Epithelial cell of proximal tubule (primary cell): ENCODE measurements around the gene TP53BP1. TPM values are rescaled to one million over a fixed set of nuclear protein-coding genes. Genes with fewer than 3 reads are reported as not detected.

Experiments
- DNase-seq: peaks from one replicate; pipeline ENCODE4 v3.0.0-alpha.2; 2011; ENCODE audit warnings: low read depth
- H3K4me3 ChIP-seq: 2 replicates; pipeline ENCODE4 v1.5.1; 2011; ENCODE audit warnings: low read depth, mild to moderate bottlenecking, low read length
- total RNA-seq: library from RNA; depleted of rRNA; stranded (reverse); fragments of >200 nt; gene quantifications from 2 replicates; pipeline ENCODE4 v1.2.3, GENCODE V29; 2015
- TF ChIP-seq, protein P1 (sequence below): conservative IDR thresholded peaks from 2 replicates; pipeline ENCODE4 v1.5.1; 2012; ENCODE audit warnings: low read depth, mild to moderate bottlenecking, low read length

TP53BP1 gene
- total RNA-seq, 1 donor from 2014 or later = 28.8 TPM

DNA sequence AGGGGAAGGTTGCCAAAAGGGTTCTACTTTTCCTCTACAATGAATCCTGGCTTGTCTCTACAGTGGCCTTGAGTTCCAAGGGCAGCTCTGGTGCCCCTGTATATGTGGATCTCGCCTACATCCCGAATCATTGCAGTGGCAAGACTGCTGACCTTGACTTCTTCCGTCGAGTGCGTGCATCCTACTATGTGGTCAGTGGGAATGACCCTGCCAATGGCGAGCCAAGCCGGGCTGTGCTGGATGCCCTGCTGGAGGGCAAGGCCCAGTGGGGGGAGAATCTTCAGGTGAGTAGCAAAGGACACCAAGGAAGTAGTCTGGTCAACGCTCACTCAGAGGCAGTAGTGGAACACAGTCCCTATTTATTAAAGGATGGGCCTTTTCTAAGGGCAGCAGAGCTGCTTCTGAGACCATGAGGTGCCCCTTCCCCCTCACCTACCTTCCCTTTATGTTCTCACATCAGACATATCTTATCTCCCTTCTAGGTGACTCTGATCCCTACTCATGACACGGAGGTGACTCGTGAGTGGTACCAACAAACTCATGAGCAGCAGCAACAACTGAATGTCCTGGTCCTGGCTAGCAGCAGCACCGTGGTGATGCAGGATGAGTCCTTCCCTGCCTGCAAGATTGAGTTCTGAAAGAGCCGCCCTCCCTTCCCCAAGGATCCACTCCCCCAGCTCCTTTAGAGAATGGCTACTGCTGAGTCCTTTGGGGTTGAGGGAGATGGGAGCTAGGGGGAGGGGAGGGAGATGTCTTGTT lies 36.8 kb upstream of the TP53BP1 start:
- no peak for DNase-seq

DNA sequence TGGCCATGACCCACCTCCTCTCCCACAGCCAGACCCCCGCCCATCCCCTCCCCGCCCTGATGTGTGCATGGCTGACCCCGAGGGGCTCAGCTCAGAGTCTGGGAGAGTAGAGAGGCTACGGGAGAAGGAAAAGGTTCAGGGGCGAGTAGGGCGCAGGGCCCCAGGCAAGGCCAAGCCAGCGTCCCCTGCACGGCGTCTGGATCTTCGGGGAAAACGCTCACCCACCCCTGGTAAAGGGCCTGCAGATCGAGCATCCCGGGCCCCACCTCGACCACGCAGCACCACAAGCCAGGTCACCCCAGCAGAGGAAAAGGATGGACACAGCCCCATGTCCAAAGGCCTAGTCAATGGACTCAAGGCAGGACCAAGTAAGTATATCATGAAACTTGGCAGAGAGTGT lies 36.2 kb upstream of the TP53BP1 start:
- H3K4me3 ChIP-seq = no peak overlapping the region
- TF ChIP-seq, protein P1, sequence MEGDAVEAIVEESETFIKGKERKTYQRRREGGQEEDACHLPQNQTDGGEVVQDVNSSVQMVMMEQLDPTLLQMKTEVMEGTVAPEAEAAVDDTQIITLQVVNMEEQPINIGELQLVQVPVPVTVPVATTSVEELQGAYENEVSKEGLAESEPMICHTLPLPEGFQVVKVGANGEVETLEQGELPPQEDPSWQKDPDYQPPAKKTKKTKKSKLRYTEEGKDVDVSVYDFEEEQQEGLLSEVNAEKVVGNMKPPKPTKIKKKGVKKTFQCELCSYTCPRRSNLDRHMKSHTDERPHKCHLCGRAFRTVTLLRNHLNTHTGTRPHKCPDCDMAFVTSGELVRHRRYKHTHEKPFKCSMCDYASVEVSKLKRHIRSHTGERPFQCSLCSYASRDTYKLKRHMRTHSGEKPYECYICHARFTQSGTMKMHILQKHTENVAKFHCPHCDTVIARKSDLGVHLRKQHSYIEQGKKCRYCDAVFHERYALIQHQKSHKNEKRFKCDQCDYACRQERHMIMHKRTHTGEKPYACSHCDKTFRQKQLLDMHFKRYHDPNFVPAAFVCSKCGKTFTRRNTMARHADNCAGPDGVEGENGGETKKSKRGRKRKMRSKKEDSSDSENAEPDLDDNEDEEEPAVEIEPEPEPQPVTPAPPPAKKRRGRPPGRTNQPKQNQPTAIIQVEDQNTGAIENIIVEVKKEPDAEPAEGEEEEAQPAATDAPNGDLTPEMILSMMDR = no peak
- no peak for DNase-seq

More for the DNA sequence above, 36.8 kb upstream of the TP53BP1 start:
- TF ChIP-seq, protein P1 = no peak
- no peak overlapping the region for H3K4me3 ChIP-seq

DNA sequence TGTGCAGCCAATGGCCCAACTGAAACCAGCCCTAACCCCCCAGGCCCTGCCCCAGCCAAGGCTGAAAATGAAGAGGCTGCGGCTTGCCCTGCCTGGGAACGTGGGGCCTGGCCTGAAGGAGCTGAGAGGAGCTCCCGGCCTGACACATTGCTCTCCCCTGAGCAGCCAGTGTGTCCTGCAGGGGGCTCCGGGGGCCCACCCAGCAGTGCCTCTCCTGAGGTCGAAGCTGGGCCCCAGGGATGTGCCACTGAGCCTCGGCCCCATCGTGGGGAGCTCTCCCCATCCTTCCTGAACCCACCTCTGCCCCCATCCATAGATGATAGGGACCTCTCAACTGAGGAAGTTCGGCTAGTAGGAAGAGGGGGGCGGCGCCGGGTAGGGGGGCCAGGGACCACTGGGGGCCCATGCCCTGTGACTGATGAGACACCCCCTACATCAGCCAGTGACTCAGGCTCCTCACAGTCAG lies 35.6 kb upstream of the TP53BP1 start:
- TF ChIP-seq, protein P1 = no peak
- no peak overlapping the region for H3K4me3 ChIP-seq
- no peak for DNase-seq

DNA sequence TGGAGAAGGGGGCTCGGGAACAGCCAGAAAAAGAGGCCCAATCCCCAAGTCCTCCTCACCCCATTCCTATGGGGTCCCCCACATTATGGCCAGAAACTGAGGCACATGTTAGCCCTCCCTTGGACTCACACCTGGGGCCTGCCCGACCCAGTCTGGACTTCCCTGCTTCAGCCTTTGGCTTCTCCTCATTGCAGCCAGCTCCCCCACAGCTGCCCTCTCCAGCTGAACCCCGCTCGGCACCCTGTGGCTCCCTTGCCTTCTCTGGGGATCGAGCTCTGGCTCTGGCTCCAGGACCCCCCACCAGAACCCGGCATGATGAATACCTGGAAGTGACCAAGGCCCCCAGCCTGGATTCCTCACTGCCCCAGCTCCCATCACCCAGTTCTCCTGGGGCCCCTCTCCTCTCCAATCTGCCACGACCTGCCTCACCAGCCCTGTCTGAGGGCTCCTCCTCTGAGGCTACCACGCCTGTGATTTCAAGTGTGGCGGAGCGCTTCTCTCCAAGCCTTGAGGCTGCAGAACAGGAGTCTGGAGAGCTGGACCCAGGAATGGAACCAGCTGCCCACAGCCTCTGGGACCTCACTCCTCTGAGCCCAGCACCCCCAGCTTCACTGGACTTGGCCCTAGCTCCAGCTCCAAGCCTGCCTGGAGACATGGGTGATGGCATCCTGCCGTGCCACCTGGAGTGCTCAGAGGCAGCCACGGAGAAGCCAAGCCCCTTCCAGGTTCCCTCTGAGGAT lies 35.0 kb upstream of the TP53BP1 start:
- TF ChIP-seq, protein P1 = no peak
- no peak for DNase-seq
- no peak overlapping the region for H3K4me3 ChIP-seq

DNA sequence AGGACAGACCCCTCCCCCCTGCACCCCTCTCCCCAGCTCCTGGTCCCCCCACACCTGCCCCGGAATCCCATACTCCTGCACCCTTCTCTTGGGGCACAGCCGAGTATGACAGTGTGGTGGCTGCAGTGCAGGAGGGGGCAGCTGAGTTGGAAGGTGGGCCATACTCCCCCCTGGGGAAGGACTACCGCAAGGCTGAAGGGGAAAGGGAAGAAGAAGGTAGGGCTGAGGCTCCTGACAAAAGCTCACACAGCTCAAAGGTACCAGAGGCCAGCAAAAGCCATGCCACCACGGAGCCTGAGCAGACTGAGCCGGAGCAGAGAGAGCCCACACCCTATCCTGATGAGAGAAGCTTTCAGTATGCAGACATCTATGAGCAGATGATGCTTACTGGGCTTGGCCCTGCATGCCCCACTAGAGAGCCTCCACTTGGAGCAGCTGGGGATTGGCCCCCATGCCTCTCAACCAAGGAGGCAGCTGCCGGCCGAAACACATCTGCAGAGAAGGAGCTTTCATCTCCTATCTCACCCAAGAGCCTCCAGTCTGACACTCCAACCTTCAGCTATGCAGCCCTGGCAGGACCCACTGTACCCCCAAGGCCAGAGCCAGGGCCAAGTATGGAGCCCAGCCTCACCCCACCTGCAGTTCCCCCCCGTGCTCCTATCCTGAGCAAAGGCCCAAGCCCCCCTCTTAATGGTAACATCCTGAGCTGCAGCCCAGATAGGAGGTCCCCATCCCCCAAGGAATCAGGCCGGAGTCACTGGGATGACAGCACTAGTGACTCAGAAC lies 34.3 kb upstream of the TP53BP1 start:
- no peak for DNase-seq
- TF ChIP-seq, protein P1 = no peak
- H3K4me3 ChIP-seq = no peak overlapping the region

DNA sequence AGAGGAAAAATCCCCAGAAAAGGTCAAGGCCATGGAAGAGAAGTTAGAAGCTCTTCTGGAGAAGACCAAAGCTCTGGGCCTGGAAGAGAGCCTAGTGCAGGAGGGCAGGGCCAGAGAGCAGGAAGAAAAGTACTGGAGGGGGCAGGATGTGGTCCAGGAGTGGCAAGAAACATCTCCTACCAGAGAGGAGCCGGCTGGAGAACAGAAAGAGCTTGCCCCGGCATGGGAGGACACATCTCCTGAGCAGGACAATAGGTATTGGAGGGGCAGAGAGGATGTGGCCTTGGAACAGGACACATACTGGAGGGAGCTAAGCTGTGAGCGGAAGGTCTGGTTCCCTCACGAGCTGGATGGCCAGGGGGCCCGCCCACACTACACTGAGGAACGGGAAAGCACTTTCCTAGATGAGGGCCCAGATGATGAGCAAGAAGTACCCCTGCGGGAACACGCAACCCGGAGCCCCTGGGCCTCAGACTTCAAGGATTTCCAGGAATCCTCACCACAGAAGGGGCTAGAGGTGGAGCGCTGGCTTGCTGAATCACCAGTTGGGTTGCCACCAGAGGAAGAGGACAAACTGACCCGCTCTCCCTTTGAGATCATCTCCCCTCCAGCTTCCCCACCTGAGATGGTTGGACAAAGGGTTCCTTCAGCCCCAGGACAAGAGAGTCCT lies 33.4 kb upstream of the TP53BP1 start:
- DNase-seq = no peak
- TF ChIP-seq, protein P1 = no peak
- H3K4me3 ChIP-seq = no peak overlapping the region
